GM19397 (cell line): ENCODE measurements around the gene FBH1.
"Not testable (repeated sequence)": the region's sequence is repeated elsewhere in the genome, so short reads cannot be mapped to it uniquely, and the experiment has no call there.

ENCODE experiments used
- ATAC-seq: cut with Tn5 transposase; IDR thresholded peaks from one replicate; pipeline ENCODE4 v1.9.1; 2021; ENCODE audit warnings: mild to moderate bottlenecking, moderate library complexity; ENCODE audit not compliant: unreplicated experiment

FBH1 gene

DNA sequence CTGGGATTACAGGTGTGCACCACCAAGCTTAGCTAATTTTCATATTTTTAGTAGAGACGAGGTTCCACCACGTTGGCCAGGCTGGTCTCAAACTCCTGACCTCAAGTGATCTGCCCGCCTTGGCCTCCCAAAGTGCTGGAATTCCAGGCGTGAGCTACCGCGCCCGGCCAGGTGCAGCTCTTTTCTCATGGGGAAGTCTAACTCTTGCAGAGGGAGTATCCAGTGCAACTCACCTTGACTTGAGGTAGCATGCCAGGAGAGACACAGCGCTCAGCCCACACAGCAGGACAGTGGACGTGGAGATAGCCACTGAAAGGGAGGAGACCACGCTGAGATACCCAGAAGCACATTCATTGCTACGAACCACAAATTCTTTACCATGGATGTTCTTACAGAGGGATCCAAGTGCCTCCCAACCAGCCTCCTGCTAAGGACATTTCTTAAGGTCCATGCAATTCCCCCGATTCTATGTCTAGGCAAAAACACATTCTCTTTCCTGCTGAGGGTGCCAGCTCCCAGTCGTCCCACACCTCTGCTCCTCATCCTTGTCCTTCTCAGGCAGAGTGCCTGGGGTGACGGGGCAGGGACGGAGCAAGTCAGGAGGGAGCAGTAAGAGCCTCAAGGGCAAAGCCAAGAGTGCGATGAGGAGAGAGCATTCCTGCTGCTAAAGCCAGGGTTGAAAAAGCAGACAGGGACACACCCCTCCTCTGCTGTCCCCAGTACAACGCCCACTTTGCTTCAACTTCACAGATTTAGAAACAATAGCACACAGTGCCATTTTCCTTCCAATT is 66.3 kb downstream of the FBH1 start:
- no peak for ATAC-seq

DNA sequence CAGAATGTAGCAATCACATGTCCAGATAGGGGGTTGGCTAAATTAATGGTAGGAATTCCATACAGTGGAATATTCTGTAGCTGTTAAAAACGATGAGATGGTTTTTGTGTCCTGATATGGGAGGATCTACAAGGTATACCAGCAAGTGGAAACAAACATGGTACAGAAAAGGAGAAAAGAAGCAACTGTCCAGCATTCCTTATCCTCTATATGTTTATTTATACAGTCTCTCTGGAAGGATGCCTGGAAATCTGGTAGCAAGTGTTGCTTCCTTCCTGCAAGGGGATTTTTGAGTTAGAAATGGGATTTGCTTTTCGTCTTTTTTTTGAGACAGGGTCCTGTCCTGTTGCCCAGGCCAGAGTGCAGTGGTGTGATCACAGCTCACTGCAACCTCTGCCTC is 68.0 kb downstream of the FBH1 start:
- ATAC-seq: no peak

DNA sequence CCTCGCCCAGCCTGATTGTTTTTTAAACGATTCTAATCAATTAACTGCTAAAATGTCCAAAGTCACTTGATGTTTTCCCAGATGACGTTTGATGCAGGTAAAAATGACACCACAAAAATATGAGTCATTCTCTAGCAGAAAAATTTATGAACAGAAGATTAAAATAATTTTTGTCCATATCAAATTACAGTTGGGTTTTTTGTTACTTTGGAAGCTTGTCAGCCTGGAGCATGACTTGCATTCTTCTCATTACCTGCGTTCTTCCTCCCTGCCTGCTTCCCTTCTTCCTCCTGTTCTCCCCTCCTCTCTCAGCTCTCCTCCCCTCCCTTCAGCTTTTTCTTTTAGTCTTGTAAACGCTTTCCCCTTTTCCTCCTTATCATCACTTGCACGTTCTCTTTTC is 68.6 kb downstream of the FBH1 start:
- no peak for ATAC-seq

GRCh38 chr10:5959142-5959541 is 69.1 kb downstream of the FBH1 start:
- ATAC-seq: no peak

DNA sequence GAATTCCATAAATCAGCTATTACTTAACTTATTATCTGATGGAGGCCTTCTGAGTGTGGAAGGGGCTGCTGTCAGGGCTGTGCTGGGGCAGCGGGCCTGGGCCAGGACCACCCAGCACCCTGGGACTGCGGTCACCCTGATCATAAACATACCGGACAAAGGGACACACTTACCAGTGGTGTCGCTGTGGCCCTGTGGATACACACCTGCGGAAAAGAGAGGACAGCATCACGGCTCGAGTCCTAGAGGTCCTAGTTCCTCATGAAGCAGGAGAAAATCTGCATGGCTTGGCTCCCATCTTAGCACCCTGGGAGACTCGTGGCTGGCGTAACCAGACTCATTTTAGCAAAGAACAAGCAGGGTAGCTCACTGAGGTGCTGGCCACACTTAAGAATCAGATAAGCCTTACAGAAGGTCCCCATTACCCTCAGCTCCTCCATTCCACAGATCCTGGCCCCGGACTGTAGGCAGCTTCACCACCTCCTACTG is 69.6 kb downstream of the FBH1 start:
- ATAC-seq: no peak

- ATAC-seq: no peak
Observed at GRCh38 chr10:5960070-5960972, 70.3 kb downstream of the FBH1 start.

DNA sequence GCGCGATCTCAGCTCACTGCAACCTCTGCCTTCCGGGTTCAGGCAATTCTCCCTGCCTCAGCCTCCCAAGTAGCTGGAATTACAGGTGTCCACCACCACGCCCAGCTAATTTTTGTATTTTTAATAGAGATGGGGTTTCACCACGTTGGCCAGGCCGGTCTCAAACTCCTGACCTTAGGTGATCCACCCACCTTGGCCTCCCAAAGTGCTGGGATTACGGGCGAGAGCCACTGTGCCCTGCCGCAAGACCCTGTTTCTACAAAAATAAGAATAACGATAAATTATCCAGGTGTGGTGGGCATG is 70.9 kb downstream of the FBH1 start:
- not testable (repeated sequence) for ATAC-seq

- no peak for ATAC-seq
Observed at GRCh38 chr10:5961405-5962100, 71.5 kb downstream of the FBH1 start.

- ATAC-seq: not testable (repeated sequence)
Observed at GRCh38 chr10:5962358-5962940, 72.4 kb downstream of the FBH1 start.

GRCh38 chr10:5963071-5963470 is 73.0 kb downstream of the FBH1 start:
- no peak for ATAC-seq

GRCh38 chr10:5963591-5963990 is 73.5 kb downstream of the FBH1 start:
- ATAC-seq: no peak

GRCh38 chr10:5964736-5965135 is 74.7 kb downstream of the FBH1 start:
- ATAC-seq: no peak

DNA sequence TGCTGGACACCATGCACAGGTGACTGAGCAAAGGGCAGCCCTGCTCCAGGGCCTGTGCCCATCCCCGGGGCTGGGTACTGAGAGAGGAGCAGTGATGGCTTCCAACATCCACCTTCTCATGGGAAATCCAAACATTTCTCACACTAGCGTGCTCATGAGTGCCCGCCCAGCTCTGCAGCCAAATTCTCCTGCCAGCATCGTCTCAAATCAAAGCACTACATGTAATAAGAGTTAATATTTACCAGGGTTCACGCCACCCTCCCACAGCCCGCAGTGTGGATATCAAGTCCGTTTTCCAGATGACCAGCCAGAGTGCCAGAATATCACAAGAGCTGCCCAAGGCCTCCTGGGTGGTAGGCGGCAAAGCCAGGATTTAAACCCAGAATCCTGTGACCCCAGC is 75.2 kb downstream of the FBH1 start:
- no peak for ATAC-seq

DNA sequence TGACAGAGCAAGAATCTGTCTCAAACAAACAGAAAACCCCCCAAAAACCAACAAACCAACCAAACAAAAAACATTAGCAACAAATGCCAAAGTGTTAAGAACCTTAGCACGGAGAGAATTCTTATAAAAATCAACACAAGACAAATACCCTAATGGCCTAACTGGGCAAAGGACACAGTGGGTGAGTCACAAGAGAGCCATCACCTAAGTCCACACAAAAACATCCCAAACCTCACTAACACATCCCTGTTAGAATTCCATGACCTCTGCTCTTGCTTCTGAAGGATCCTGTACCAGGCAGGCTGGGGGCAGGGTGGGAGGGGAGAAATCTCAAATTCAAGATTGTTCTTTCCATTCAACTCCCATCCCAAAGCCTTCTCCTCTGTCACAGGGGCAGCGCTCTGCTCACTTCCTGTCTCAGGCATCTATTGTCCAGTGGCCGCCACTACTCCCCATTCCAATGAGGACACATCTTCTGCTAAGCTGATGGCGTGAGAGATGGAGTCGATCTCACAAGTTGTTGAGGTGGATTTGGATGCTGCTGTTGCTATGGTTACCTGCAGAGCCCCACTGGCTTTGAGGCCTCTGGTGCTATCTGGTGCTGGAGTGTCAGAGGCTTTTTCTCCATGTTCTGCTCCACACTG is 78.1 kb downstream of the FBH1 start:
- no peak for ATAC-seq

- ATAC-seq: no peak
Observed at GRCh38 chr10:5968681-5969453, 78.8 kb downstream of the FBH1 start.

GRCh38 chr10:5970066-5970465 is 80.0 kb downstream of the FBH1 start:
- ATAC-seq: no peak

GRCh38 chr10:5970527-5970926 is 80.5 kb downstream of the FBH1 start:
- ATAC-seq: no peak

DNA sequence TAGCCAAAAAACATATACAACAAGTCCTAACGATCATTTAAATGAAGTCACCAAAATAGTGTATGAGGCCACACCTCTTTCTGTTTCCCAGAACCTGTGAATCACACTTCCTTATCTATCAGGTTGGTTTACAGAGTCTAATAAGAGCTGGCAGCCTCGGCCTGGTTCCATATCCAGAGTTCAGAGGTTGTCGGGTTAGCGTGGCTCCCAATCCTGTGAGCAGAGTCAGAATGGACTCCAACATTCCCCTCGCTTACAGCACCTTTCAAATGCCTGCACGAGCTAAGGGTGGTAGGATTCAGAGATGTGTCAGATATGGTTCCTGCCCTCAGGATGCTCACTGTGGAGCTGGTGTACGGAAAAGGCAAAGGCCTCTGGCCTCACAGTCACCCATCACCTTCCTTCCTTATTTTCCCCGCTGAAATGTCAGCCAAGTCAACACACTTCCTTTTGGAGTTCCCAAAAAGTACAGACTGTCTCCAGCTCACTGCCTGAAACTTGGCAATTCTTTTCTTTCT is 81.3 kb downstream of the FBH1 start:
- ATAC-seq: no peak

GRCh38 chr10:5971886-5972285 is 81.8 kb downstream of the FBH1 start:
- ATAC-seq: no peak

GRCh38 chr10:5973069-5973468 is 83.0 kb downstream of the FBH1 start:
- no peak for ATAC-seq
